GM12878 (cell line): ENCODE results near the gene ADAMTS17. TPM values are rescaled to one million over a fixed set of nuclear protein-coding genes. Genes with fewer than 3 reads are reported as not detected.

Experiments used
- ATAC-seq: fragments of 200-7000 bp; cut with Tn5 transposase; 3 replicates; pipeline ENCODE4 v1.9.1; 2020; ENCODE audit warnings: mild to moderate bottlenecking, moderate library complexity
- BruUV-seq: library from RNA; stranded (reverse); fragments of 400-500 nt; replicated peaks from 2 replicates; lab custom pipeline; 2021; lab: Mats Ljungman, UMichigan
- CTCF ChIA-PET: fragments of 300-600 bp; sonication (Branson Sonifier 250); formaldehyde crosslinking; extraction: SDS; loops from one replicate; lab custom pipeline; 2021; ENCODE audit warnings: inconsistent platforms; lab: Yijun Ruan, JAX
- POLR2A ChIA-PET: fragments of 350-600 bp; formaldehyde crosslinking; extraction: SDS; loops from one replicate; lab custom pipeline; 2021; ENCODE audit warnings: inconsistent platforms; lab: Charles Lee
- RAD21 ChIA-PET: fragments of 300-600 bp; sonication (Branson Sonifier 250); formaldehyde crosslinking; loops from one replicate; lab custom pipeline; 2023; ENCODE audit warnings: antibody characterized with exemption; ENCODE audit not compliant: unreplicated experiment; lab: Charles Lee
- SMC1A ChIA-PET: fragments of 300-600 bp; sonication (Branson Sonifier 250); formaldehyde crosslinking; loops from one replicate; lab custom pipeline; 2023; ENCODE audit not compliant: unreplicated experiment, uncharacterized antibody; lab: Charles Lee
- DNase-seq: peaks from one replicate; pipeline ENCODE4 v3.0.0-alpha.2; 2011; ENCODE audit warnings: low read depth, low spot score
- FAIRE-seq: peaks from 3 replicates; lab custom pipeline; 2011; peaks lifted over from hg19 to GRCh38; lab: Jason Lieb, UNC
- H2AFZ ChIP-seq: 2 replicates; pipeline ENCODE4 v1.6.0; 2011; ENCODE audit warnings: low read depth, low read length, control low read depth; ENCODE audit not compliant: control insufficient read depth
- H3K27ac ChIP-seq: 2 replicates; pipeline ENCODE4 v1.5.1; 2011; ENCODE audit warnings: control low read depth; ENCODE audit not compliant: control insufficient read depth, insufficient read depth
- H3K27me3 ChIP-seq, 2 experiments: replicated peaks in 1 of 2; 2 replicates each; pipeline versions ENCODE4 v1.6.0 to v1.6.1; 2011; ENCODE audit warnings: low read length in 1 of 2; ENCODE audit not compliant: control insufficient read depth in 2 of 2, insufficient read depth in 2 of 2
- H3K36me3 ChIP-seq, 2 experiments: 2 replicates each; pipeline ENCODE4 v1.5.1; 2011; ENCODE audit warnings: low read length in 1 of 2; ENCODE audit not compliant: control insufficient read depth in 2 of 2, insufficient read depth in 2 of 2
- H3K4me1 ChIP-seq: 2 replicates; pipeline ENCODE4 v1.6.1; 2011; ENCODE audit warnings: mild to moderate bottlenecking, low read length, moderate library complexity, mixed read lengths; ENCODE audit not compliant: control insufficient read depth, insufficient read depth
- H3K4me2 ChIP-seq: 2 replicates; pipeline ENCODE4 v1.6.0; 2011; ENCODE audit warnings: control low read depth; ENCODE audit not compliant: control insufficient read depth, insufficient read depth
- H3K4me3 ChIP-seq: fragments of 200-600 bp; sonication (generic); 2 replicates; pipeline ENCODE4 v1.5.1; 2016
- H3K79me2 ChIP-seq: 2 replicates; pipeline ENCODE4 v1.6.0; 2011; ENCODE audit warnings: low read length; ENCODE audit not compliant: control insufficient read depth, insufficient read depth
- H3K9ac ChIP-seq: 2 replicates; pipeline ENCODE4 v1.8.0; 2011; ENCODE audit warnings: low read length, control low read depth, mixed read lengths; ENCODE audit not compliant: control insufficient read depth, insufficient read depth
- H3K9me3 ChIP-seq: replicated peaks from 3 replicates; pipeline ENCODE4 v1.5.1; 2011; ENCODE audit warnings: mild to moderate bottlenecking, low read length; ENCODE audit not compliant: control insufficient read depth, insufficient read depth
- H4K20me1 ChIP-seq: 2 replicates; pipeline ENCODE4 v1.6.0; 2011; ENCODE audit not compliant: control insufficient read depth, insufficient read depth
- ATF7 ChIP-seq: fragments of 450-650 bp; IDR thresholded peaks from 2 replicates; pipeline ENCODE4 v1.6.1; 2016; ENCODE audit warnings: low read depth, mild to moderate bottlenecking
- FOS ChIP-seq: IDR thresholded peaks from 3 replicates; pipeline ENCODE4 v1.6.1; 2011; ENCODE audit warnings: borderline replicate concordance; ENCODE audit not compliant: insufficient read length; ENCODE audit errors: extremely low read depth
- JUND ChIP-seq: IDR thresholded peaks from 2 replicates; pipeline ENCODE4 v1.6.1; 2012; ENCODE audit warnings: low read depth, mild to moderate bottlenecking, low read length, improper control_type of control experiment, moderate library complexity
- NFYA ChIP-seq: IDR thresholded peaks from 2 replicates; pipeline ENCODE4 v1.6.1; 2011; ENCODE audit warnings: low read depth, mild to moderate bottlenecking, low read length, improper control_type of control experiment, borderline replicate concordance
- SUZ12 ChIP-seq: fragments of 200-600 bp; sonication (generic); IDR thresholded peaks from one replicate; pipeline ENCODE4 v1.6.1; 2018; ENCODE audit warnings: antibody characterized with exemption, mild to moderate bottlenecking; ENCODE audit not compliant: unreplicated experiment
- TCF3 ChIP-seq: IDR thresholded peaks from 2 replicates; pipeline ENCODE4 v1.6.1; 2012; ENCODE audit warnings: low read depth, mild to moderate bottlenecking, low read length, borderline replicate concordance; ENCODE audit not compliant: insufficient read depth
- TCF7 ChIP-seq: IDR thresholded peaks from 2 replicates; pipeline ENCODE4 v1.6.1; 2014; ENCODE audit warnings: antibody characterized with exemption, borderline replicate concordance
- ZBTB4 ChIP-seq: fragments of 450-650 bp; formaldehyde crosslinking; IDR thresholded peaks from 2 replicates; pipeline ENCODE4 v1.4.0; 2022; ENCODE audit warnings: mild to moderate bottlenecking, moderate library complexity
- ZNF274 ChIP-seq: IDR thresholded peaks from one replicate; pipeline ENCODE4 v1.8.0; 2011; ENCODE audit not compliant: insufficient read length, insufficient read depth
- WGBS: methylation state at CpG from one replicate; pipeline ENCODE4 v1.1.6; 2016; ENCODE audit warnings: low lambda C conversion rate; ENCODE audit not compliant: insufficient replicate concordance, insufficient coverage; ENCODE audit errors: missing lambda C conversion rate; 5-methylcytosine and 5-hydroxymethylcytosine counted together
- in situ Hi-C: fragments of 300-500 bp; cut with MboI; formaldehyde crosslinking; loops from 9 replicates; pipeline ENCODE4 v1.14.3; 2018; ENCODE audit warnings: mixed read lengths
- intact Hi-C: fragments of 100-400 bp; cut with micrococcal nuclease; formaldehyde crosslinking; loops from one replicate; pipeline ENCODE4 v1.14.2; 2022; ENCODE audit not compliant: unreplicated experiment
- polyA plus RNA-seq, 11 experiments: library from polyadenylated mRNA; depleted of rRNA in 4 of 11; unstranded in 6 of 11; stranded (reverse) in 5 of 11; fragments of >200 nt; fragmentation: Nextera tagmentation in 4 of 11; fragmentation: Illumina TruSeq in 1 of 11; extraction: Ambion mirVana in 4 of 11; extraction: Trizol in 1 of 11; gene quantifications; 1 replicate in 1 of 11; 2 replicates in 10 of 11; pipeline versions ENCODE4 v1.2.1 to v1.2.3, GENCODE V29; 2011 to 2016; ENCODE audit warnings: inconsistent platforms in 2 of 11, missing spikeins in 2 of 11, low read depth in 1 of 11
- total RNA-seq, 4 experiments: library from RNA; depleted of rRNA in 3 of 4; stranded (reverse); fragments of >200 nt in 3 of 4; fragmentation: Illumina TruSeq in 1 of 4; extraction: Trizol in 1 of 4; gene quantifications; 2 replicates each; pipeline versions ENCODE4 v1.2.1 to v1.2.3, GENCODE V29; 2013 to 2021
- TF ChIP-seq, protein P1 (sequence below): IDR thresholded peaks from 2 replicates; pipeline ENCODE4 v1.6.1; 2012; ENCODE audit warnings: improper control_type of control experiment, low read depth, low read length; ENCODE audit not compliant: insufficient replicate concordance

The ADAMTS17 gene
- total and polyA plus RNA-seq, 10 of the 15 experiments (the other 5 are each of a cell fraction or from before 2014, with no cell fraction given): 0.04 to 0.50 (median 0.10) TPM; not detected in 4

DNA sequence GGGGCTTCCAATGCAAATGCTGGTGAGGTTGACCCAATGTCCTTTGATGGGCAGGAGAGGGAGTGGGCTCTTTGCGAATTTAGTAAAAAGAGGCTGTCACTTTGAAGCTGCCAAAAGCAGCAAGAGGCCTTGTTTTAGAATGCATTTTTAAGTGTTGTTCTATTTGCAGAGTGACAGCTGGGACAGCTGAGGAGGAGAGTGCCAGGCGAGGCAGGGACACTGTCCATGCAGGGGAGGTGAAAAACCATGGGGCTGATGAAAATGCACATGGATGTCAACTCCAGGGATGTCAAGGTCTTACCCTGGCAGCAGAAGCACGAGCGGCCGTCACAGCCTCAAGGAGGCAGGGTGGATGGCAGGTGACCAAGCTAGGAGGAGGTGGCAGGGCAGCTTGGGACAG is 279.8 kb downstream of the ADAMTS17 start:
- whole genome bisulfite sequencing: 21% methylated on average over 5 of the region's 5 CpGs
- ChIA-PET POLR2A (no interaction called here), SMC1A (no interaction called here), RAD21 (no interaction called here), CTCF (no interaction called here)
- BruUV-seq: no TSS peak
- H3K4me1 ChIP-seq: no peaks in the 10 kb centered on the region
- no peaks in the 10 kb centered on the region; the same call in 2 of the 3 replicates for H3K9me3 ChIP-seq
- H3K36me3 ChIP-seq: no peaks in the 10 kb centered on the region
- no peak overlapping the region for H3K4me3 ChIP-seq
- DNase-seq: no peak
- H3K27ac ChIP-seq: no peak overlapping the region
- no peak overlapping the region for H2AFZ ChIP-seq
- no peak overlapping the region for H3K9ac ChIP-seq
- H3K79me2 ChIP-seq: no peaks in the 10 kb centered on the region
- no peaks in the 10 kb centered on the region for H4K20me1 ChIP-seq
- ATAC-seq: no peak
- intact Hi-C loops: no loop called here
- FAIRE-seq: no peak
- H3K4me2 ChIP-seq: no peak overlapping the region
- H3K27me3 ChIP-seq: no peaks in the 10 kb centered on the region; a peak in 1 of 4 replicates
- TF ChIP-seq, protein P1, sequence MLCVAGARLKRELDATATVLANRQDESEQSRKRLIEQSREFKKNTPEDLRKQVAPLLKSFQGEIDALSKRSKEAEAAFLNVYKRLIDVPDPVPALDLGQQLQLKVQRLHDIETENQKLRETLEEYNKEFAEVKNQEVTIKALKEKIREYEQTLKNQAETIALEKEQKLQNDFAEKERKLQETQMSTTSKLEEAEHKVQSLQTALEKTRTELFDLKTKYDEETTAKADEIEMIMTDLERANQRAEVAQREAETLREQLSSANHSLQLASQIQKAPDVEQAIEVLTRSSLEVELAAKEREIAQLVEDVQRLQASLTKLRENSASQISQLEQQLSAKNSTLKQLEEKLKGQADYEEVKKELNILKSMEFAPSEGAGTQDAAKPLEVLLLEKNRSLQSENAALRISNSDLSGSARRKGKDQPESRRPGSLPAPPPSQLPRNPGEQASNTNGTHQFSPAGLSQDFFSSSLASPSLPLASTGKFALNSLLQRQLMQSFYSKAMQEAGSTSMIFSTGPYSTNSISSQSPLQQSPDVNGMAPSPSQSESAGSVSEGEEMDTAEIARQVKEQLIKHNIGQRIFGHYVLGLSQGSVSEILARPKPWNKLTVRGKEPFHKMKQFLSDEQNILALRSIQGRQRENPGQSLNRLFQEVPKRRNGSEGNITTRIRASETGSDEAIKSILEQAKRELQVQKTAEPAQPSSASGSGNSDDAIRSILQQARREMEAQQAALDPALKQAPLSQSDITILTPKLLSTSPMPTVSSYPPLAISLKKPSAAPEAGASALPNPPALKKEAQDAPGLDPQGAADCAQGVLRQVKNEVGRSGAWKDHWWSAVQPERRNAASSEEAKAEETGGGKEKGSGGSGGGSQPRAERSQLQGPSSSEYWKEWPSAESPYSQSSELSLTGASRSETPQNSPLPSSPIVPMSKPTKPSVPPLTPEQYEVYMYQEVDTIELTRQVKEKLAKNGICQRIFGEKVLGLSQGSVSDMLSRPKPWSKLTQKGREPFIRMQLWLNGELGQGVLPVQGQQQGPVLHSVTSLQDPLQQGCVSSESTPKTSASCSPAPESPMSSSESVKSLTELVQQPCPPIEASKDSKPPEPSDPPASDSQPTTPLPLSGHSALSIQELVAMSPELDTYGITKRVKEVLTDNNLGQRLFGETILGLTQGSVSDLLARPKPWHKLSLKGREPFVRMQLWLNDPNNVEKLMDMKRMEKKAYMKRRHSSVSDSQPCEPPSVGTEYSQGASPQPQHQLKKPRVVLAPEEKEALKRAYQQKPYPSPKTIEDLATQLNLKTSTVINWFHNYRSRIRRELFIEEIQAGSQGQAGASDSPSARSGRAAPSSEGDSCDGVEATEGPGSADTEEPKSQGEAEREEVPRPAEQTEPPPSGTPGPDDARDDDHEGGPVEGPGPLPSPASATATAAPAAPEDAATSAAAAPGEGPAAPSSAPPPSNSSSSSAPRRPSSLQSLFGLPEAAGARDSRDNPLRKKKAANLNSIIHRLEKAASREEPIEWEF: no peak
- no peak for TF ChIP-seq ZNF274
- no peak for TF ChIP-seq TCF7
- TF ChIP-seq FOS: no peak
- no peak for TF ChIP-seq SUZ12
- no peak for TF ChIP-seq NFYA
- no peak for TF ChIP-seq ZBTB4 (CRISPR knock-in tag)
- no peak for TF ChIP-seq TCF3
- TF ChIP-seq JUND: no peak
- TF ChIP-seq ATF7: no peak
- TF ChIP-seq, all 136 proteins: peak for 0
- in situ Hi-C loops: no loop called here
